OCI-LY1 (cell line): ENCODE measurements around the gene PTPRT.

Experiments
- H2AFZ ChIP-seq: fragments of 200-600 bp; sonication (generic), shearing (Covaris generic); 2 replicates; pipeline ENCODE4 v1.6.0; 2014; ENCODE audit warnings: antibody characterized with exemption, mild to moderate bottlenecking, low read length
- H3F3A ChIP-seq: fragments of 200-600 bp; sonication (generic), shearing (Covaris generic); 2 replicates; pipeline ENCODE4 v1.6.0; 2014; ENCODE audit warnings: mild to moderate bottlenecking, antibody characterized with exemption, low read length, moderate library complexity; ENCODE audit not compliant: insufficient read depth
- H3K27ac ChIP-seq: fragments of 200-600 bp; sonication (generic); 2 replicates; pipeline ENCODE4 v1.5.1; 2014; ENCODE audit warnings: low read length, mixed run types, mild to moderate bottlenecking, low read depth; ENCODE audit not compliant: poor library complexity, severe bottlenecking
- H3K27me3 ChIP-seq: fragments of 200-600 bp; sonication (generic); 2 replicates; pipeline ENCODE4 v1.6.0; 2014; ENCODE audit warnings: antibody characterized with exemption, mild to moderate bottlenecking, low read length, moderate library complexity; ENCODE audit not compliant: insufficient read depth
- H3K36me3 ChIP-seq: fragments of 200-600 bp; sonication (generic); 2 replicates; pipeline ENCODE4 v1.6.1; 2014; ENCODE audit warnings: mild to moderate bottlenecking, antibody characterized with exemption, low read length, moderate library complexity, mixed read lengths; ENCODE audit not compliant: insufficient read depth
- H3K4me1 ChIP-seq: fragments of 200-600 bp; sonication (generic); 2 replicates; pipeline ENCODE4 v1.5.1; 2014; ENCODE audit warnings: mild to moderate bottlenecking, low read length, moderate library complexity; ENCODE audit not compliant: insufficient read depth, severe bottlenecking
- H3K4me2 ChIP-seq: fragments of 200-600 bp; sonication (generic), shearing (Covaris generic); 2 replicates; pipeline ENCODE4 v1.6.1; 2014; ENCODE audit warnings: low read length
- H3K4me3 ChIP-seq: fragments of 200-600 bp; sonication (generic); 2 replicates; pipeline ENCODE4 v1.5.1; 2014; ENCODE audit warnings: low read length, low read depth, mild to moderate bottlenecking, mixed read lengths; ENCODE audit not compliant: poor library complexity, severe bottlenecking
- H3K79me2 ChIP-seq: fragments of 200-600 bp; shearing (Covaris generic); 2 replicates; pipeline ENCODE4 v1.6.1; 2016; ENCODE audit warnings: mixed run types, low read length, mixed read lengths; ENCODE audit not compliant: insufficient read depth
- H3K9ac ChIP-seq: fragments of 200-600 bp; sonication (generic), shearing (Covaris generic); 2 replicates; pipeline ENCODE4 v1.6.1; 2014; ENCODE audit warnings: mild to moderate bottlenecking, low read length, mixed read lengths
- H3K9me2 ChIP-seq: fragments of 200-600 bp; sonication (generic), shearing (Covaris generic); 2 replicates; pipeline ENCODE4 v1.6.1; 2014; ENCODE audit warnings: low read depth, mild to moderate bottlenecking, low read length, mixed read lengths
- H3K9me3 ChIP-seq: fragments of 200-600 bp; shearing (Covaris generic); 2 replicates; pipeline ENCODE4 v1.6.1; 2014; ENCODE audit warnings: low read length, mixed read lengths
- H4K20me1 ChIP-seq: fragments of 200-600 bp; sonication (generic), shearing (Covaris generic); 2 replicates; pipeline ENCODE4 v1.6.0; 2016; ENCODE audit warnings: mild to moderate bottlenecking, low read length; ENCODE audit not compliant: insufficient read depth
- CTCF ChIP-seq: fragments of 200-600 bp; sonication (generic), shearing (Covaris generic); IDR thresholded peaks from 2 replicates; pipeline ENCODE4 v1.5.1; 2017; ENCODE audit warnings: mild to moderate bottlenecking, antibody characterized with exemption, low read length, moderate library complexity, mixed read lengths
- EZH2 ChIP-seq: fragments of 200-600 bp; sonication (generic), shearing (Covaris generic); IDR thresholded peaks from 2 replicates; pipeline ENCODE4 v1.8.0; 2017; ENCODE audit warnings: borderline replicate concordance, mixed run types, mild to moderate bottlenecking, antibody characterized with exemption, low read length, moderate library complexity, mixed read lengths

Gene PTPRT

GRCh38 chr20:42754706-42755105, 435.0 kb downstream of the PTPRT start:
- no peak for TF ChIP-seq EZH2
- TF ChIP-seq CTCF = no peak
- Histone ChIP-seq H3K79me2 (no peaks in the 10 kb centered on the region), H3K9ac (no peak overlapping the region), H3K27me3 (no peaks in the 10 kb centered on the region), H3F3A (no peaks in the 10 kb centered on the region), H3K27ac (no peak overlapping the region), H3K9me3 (no peaks in the 10 kb centered on the region), H2AFZ (no peak overlapping the region), H3K4me3 (no peak overlapping the region), H3K4me1 (peaks cover 38% of the 10 kb centered on the region), H3K4me2 (no peak overlapping the region), H3K9me2 (no peaks in the 10 kb centered on the region), H4K20me1 (no peaks in the 10 kb centered on the region), H3K36me3 (no peaks in the 10 kb centered on the region)

- H3K36me3 ChIP-seq = no peaks in the 10 kb centered on the region
- no peaks in the 10 kb centered on the region for H3F3A ChIP-seq
- H2AFZ ChIP-seq = no peak overlapping the region
- H3K27ac ChIP-seq = no peak overlapping the region
- no peak overlapping the region for H3K9ac ChIP-seq
- no peaks in the 10 kb centered on the region for H3K27me3 ChIP-seq
- H3K79me2 ChIP-seq = no peaks in the 10 kb centered on the region
- no peaks in the 10 kb centered on the region for H4K20me1 ChIP-seq
- H3K4me2 ChIP-seq = no peak overlapping the region
- H3K9me3 ChIP-seq = no peaks in the 10 kb centered on the region
- H3K4me3 ChIP-seq = no peak overlapping the region
- no peaks in the 10 kb centered on the region for H3K9me2 ChIP-seq
- H3K4me1 ChIP-seq = peaks cover 54% of the 10 kb centered on the region
- TF ChIP-seq CTCF (no peak), EZH2 (no peak)
Observed at GRCh38 chr20:42752620-42753019, 437.1 kb downstream of the PTPRT start.

- H3K36me3 ChIP-seq = no peaks in the 10 kb centered on the region
- H3K9ac ChIP-seq = no peak overlapping the region
- TF ChIP-seq CTCF (no peak), EZH2 (no peak)
- no peak overlapping the region; the same call in 1 of the 2 replicates for H3K4me2 ChIP-seq
- H3K9me2 ChIP-seq = no peaks in the 10 kb centered on the region
- no peaks in the 10 kb centered on the region for H4K20me1 ChIP-seq
- H3K4me3 ChIP-seq = no peak overlapping the region
- H2AFZ ChIP-seq = no peak overlapping the region
- H3F3A ChIP-seq = no peaks in the 10 kb centered on the region
- no peaks in the 10 kb centered on the region for H3K79me2 ChIP-seq
- no peaks in the 10 kb centered on the region for H3K9me3 ChIP-seq
- no peaks in the 10 kb centered on the region; the same call in 1 of the 2 replicates for H3K27me3 ChIP-seq
- H3K27ac ChIP-seq = peak overlapping the region; percentile 70
- peaks cover 33% of the 10 kb centered on the region for H3K4me1 ChIP-seq
Observed at GRCh38 chr20:42749556-42749955, 440.1 kb downstream of the PTPRT start.
